NCI-H1930 (cell line): ENCODE data around the gene NT5DC3.
"Not testable (repeated sequence)": the region's sequence is repeated elsewhere in the genome, so short reads cannot be mapped to it uniquely, and the experiment has no call there.

Experiments
- DNase-seq, 2 experiments: peaks; one replicate each; lab custom pipeline; 2025; lab: John Stamatoyannopoulos, UW

Gene NT5DC3

GRCh38 chr12:103809639-103810038 is 31.4 kb downstream of the NT5DC3 start:
- not testable (repeated sequence) for DNase-seq

- DNase-seq: no peak
Observed at GRCh38 chr12:103809154-103809553, 31.9 kb downstream of the NT5DC3 start.

- no peak for DNase-seq
Observed at GRCh38 chr12:103808239-103808880, 32.7 kb downstream of the NT5DC3 start.

GRCh38 chr12:103807561-103808238 is 33.3 kb downstream of the NT5DC3 start:
- DNase-seq: no peak

DNA sequence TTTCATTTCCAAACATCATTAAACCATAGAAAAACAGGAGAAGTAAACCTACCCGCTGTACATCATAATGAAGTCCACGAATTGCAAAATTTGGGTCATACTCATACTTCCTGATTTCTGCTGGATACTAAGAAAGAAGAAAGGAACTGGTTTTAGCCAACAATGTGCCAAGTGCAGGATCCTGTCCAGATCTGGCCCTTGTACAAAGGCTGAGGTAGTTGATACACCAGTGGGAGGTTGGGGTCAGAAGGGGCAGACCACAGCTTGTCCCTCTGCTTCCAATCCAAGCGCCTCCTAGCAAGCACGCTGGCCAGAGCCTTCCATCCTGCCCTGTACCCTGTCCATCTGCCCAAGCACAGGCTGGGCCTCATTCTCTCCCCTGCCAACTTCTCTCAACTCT is 34.2 kb downstream of the NT5DC3 start:
- DNase-seq: no peak

GRCh38 chr12:103805655-103806360 is 35.2 kb downstream of the NT5DC3 start:
- DNase-seq: no peak

GRCh38 chr12:103803847-103804246 is 37.2 kb downstream of the NT5DC3 start:
- no peak for DNase-seq

GRCh38 chr12:103802586-103802886 is 38.5 kb downstream of the NT5DC3 start:
- DNase-seq: no peak

DNA sequence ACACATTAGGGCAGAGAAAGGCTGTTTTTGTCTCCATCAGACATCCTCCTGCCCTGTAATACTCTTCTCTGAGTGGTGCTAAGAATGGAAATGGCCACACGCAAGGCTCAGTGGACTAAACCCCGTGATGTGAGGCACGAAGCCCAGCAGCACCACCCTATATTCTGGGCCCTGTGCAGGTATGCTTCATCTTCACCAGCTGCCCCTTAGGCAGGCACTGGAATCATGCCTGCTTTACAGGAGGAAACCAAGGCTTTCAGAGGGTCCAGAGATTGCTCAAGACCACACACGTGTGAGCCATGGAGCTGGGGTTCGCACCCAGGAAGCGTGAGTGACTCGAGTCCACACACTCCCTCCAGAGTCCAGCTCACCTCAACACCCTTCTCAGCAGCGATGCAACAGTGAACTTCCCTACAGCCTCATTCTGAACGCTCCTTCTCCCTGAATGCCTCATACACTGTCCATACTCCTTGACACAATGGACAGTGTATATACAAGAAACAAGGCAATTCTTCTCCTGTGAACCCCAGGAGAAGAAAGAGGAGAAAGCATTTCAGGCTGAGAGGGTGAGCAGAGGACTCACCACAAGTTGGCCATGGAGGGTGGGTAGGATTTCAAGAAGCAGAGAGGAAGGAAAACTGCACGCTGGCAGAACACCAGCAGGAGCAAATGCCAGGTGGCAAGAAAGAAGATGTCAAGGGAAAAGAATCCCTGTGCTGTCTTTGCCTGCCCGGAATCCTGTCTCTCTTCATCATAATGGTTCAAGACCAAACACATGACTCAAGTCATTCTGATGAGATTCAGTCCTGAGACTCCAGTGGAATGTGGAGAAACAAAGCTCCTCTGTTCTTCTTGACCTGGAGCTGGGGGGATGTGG is 39.1 kb downstream of the NT5DC3 start:
- no peak for DNase-seq

- DNase-seq: peak in 1 of 2 experiments; percentile 33
Observed at GRCh38 chr12:103799857-103800771, 40.9 kb downstream of the NT5DC3 start.

GRCh38 chr12:103799504-103799856 is 41.6 kb downstream of the NT5DC3 start:
- DNase-seq: no peak

DNA sequence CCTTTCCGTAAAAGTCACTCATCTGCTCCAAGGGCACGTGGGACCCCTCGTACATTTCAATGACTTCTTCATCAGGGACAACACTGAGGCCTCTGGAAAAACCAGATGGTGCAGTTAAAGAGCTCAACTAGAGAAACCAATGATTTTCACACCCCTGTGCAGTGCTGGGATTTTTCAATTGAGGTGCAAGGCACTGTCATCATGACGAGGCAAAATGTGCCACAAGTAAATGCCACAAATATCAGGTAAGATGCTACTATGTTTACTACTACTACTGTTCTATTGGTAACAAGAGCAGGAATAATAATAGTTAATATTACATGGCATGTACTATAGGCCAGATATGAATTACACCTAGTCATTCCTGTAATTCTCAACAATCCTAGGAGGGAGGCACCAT is 42.4 kb downstream of the NT5DC3 start:
- DNase-seq: no peak

DNA sequence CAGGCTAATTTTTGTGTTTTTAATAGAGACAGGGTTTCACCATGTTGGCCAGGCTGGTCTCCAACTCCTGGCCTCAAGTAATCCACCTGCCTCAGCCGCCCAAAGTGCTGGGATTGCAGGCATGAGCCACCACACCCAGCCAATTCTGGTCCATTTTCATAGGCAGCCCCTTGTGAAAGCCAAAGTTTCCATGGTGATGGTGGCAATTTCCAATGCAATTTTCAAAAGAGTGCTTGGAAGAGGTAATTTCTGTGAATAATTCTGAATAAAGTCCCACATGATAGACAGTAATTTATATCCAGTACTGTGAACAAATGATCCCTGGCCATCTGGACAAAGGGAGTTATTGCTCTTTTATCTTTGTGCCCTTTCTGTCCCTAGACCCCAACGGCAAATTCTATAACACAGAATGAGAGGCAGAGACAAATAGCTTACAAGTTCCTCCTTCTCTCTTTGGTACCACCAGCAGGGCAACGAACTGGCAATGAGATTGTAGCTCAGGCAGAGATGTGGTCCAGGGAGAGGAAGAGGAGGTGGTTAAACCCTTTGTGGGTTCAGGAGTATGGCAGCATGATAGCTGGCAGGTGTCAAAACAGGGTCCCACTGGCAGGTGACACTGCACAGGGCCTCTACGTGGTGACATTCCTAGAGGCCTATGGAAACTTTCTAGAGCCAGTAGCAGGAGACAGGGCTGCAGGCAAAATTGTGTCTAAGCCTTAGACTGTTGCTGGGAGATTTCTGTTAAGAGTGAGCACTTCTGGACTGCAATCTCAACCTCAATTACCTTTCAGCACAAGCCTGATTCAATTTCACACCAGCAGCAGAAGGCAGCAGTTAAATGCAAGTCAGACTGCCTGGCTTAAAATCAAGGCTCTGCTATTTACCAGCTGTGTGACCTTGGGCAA is 46.5 kb downstream of the NT5DC3 start:
- DNase-seq: no peak

- DNase-seq: no peak
Observed at GRCh38 chr12:103793512-103794045, 47.5 kb downstream of the NT5DC3 start.

- DNase-seq: no peak
Observed at GRCh38 chr12:103793046-103793445, 48.0 kb downstream of the NT5DC3 start.

GRCh38 chr12:103791350-103791920 is 49.6 kb downstream of the NT5DC3 start:
- DNase-seq: no peak

- DNase-seq: no peak
Observed at GRCh38 chr12:103786201-103786600, 54.8 kb downstream of the NT5DC3 start.

DNA sequence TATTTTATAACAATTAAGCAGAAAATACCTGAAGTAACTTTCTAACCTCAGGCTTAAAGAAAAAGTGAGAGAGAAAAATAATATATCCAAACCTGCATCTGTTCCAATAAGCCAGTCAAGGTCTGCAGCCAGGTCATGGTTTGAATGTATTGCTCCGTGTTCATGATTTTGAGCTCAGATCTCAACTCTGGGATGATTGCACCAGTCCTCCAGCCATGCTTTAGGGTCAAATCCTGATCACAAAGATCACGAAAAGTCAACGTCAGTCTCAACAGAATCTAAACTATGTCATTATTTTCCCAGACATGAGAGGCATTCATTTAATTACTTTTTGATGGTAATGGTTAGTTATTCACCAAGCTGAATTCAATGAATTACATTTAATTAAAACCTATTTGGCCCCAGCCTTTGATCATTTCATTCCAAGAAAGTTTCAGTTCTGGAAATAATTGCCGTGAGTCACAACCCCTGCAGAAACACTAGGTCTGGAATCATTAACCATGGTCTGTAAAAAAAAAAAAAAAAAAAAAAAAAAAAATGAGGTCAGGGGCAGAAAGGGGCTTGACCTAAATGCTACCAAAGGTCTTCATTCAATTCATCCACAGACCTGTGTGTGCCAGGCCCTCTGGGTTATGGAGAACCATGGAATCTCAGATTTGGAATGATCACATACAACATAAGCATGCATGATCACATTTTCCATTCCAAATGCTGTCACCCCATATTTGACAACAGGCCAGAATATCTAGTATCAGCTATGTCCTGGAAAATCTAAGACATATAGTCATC is 55.6 kb downstream of the NT5DC3 start:
- DNase-seq: no peak
